ENCODE data around the gene RNF115.

RNF115 gene

DNA sequence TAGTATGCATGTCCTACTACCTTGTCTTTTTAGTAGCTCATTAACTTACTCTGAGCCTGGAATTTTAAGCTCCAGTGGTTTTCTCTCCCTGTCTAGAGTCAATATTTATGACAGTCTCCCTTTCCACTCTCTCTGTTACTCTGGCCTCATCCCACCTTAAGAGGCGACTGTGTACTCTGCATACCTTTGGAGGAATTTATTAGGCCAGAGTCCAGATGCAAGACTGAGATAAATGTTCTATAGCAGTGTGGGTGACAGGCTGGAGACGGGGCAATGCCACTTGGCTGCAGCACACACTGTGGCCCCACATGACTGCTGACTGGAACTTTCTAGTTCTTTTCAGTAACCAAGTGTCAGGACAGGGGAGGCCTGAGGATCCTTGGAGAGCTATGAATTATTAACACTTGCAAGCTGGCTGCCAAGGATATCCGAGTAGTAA, 112.7 kb downstream of the RNF115 start:
- Histone ChIP-seq H3K4me2 (ENCODE audit: low read depth, low read length, poor library complexity, severe bottlenecking) (no peak overlapping the region), H3K9me2 (replicated peaks; ENCODE audit: low read depth, low read length) (no peaks in the 10 kb centered on the region), H2AFZ (ENCODE audit: low read length) (no peak overlapping the region), H3K4me1 (ENCODE audit: insufficient read depth, low read length, poor library complexity, severe bottlenecking) (peaks cover 4% of the 10 kb centered on the region), H3K9me3 (ENCODE audit: insufficient read depth, low read depth, low read length) (no peaks in the 10 kb centered on the region), H3K4me3 (ENCODE audit: low read length, poor library complexity, severe bottlenecking) (no peak overlapping the region), H3F3A (ENCODE audit: low read depth) (no peaks in the 10 kb centered on the region), H4K20me1 (ENCODE audit: insufficient read depth, low read length, poor library complexity, severe bottlenecking) (no peaks in the 10 kb centered on the region), H3K27me3 (ENCODE audit: insufficient read depth, low read length, poor library complexity, severe bottlenecking) (no peaks in the 10 kb centered on the region), H3K36me3 (ENCODE audit: insufficient read depth, low read length) (no peaks in the 10 kb centered on the region), H3K79me2 (ENCODE audit: insufficient read depth, low read length) (no peaks in the 10 kb centered on the region), H3K9ac (ENCODE audit: low read depth, low read length, poor library complexity, severe bottlenecking) (no peak overlapping the region)
- TF ChIP-seq, protein P1, sequence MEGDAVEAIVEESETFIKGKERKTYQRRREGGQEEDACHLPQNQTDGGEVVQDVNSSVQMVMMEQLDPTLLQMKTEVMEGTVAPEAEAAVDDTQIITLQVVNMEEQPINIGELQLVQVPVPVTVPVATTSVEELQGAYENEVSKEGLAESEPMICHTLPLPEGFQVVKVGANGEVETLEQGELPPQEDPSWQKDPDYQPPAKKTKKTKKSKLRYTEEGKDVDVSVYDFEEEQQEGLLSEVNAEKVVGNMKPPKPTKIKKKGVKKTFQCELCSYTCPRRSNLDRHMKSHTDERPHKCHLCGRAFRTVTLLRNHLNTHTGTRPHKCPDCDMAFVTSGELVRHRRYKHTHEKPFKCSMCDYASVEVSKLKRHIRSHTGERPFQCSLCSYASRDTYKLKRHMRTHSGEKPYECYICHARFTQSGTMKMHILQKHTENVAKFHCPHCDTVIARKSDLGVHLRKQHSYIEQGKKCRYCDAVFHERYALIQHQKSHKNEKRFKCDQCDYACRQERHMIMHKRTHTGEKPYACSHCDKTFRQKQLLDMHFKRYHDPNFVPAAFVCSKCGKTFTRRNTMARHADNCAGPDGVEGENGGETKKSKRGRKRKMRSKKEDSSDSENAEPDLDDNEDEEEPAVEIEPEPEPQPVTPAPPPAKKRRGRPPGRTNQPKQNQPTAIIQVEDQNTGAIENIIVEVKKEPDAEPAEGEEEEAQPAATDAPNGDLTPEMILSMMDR (conservative IDR thresholded peaks at IDR 0.05; ENCODE audit: low read length): no peak
- no peak for TF ChIP-seq EZH2phosphoT487 (IDR thresholded peaks at IDR 0.05; ENCODE audit: borderline replicate concordance)

DNA sequence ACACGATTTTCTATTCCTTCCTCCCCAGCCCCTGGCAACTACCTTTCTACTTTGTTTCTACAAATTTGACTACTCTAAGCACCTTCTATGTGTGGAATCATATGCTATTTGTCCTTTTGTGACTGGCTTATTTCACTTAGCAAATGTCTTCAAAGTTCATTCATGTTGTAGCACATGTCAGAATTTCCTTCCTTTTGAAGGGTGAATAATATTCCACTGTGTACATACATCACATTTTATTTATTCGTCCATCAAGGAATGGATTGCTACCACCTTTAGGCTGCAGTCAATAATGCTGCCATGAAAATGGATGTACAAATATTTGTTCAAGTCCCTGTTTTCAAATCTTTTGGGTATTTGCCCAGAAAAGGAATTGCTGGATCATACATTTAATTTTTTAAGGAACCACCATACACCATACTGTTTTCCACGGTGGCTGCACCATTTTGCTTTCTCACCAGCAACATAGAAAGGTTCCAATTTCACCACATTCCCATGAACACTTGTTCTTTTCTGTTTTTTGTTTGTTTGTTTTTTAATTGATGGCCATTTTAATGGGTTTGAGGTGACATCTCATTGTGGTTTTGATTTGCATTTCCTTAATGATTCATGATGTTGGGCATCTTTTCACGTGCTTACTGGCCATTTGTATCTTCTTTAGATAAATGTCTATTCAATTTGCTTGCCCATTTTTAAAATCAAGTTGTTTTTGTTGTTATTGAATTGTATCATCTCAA, 113.4 kb downstream of the RNF115 start:
- H3K4me2 ChIP-seq (ENCODE audit: low read depth, low read length, poor library complexity, severe bottlenecking): no peak overlapping the region
- no peaks in the 10 kb centered on the region for H3F3A ChIP-seq (ENCODE audit: low read depth)
- no peaks in the 10 kb centered on the region for H3K9me2 ChIP-seq (replicated peaks; ENCODE audit: low read depth, low read length)
- no peak overlapping the region for H3K4me3 ChIP-seq (ENCODE audit: low read length, poor library complexity, severe bottlenecking)
- no peak overlapping the region for H3K9ac ChIP-seq (ENCODE audit: low read depth, low read length, poor library complexity, severe bottlenecking)
- no peak overlapping the region for H2AFZ ChIP-seq (ENCODE audit: low read length)
- no peak for TF ChIP-seq EZH2phosphoT487 (IDR thresholded peaks at IDR 0.05; ENCODE audit: borderline replicate concordance)
- TF ChIP-seq, protein P1 (conservative IDR thresholded peaks at IDR 0.05; ENCODE audit: low read length): no peak
- no peaks in the 10 kb centered on the region for H3K79me2 ChIP-seq (ENCODE audit: insufficient read depth, low read length)
- H3K27me3 ChIP-seq (ENCODE audit: insufficient read depth, low read length, poor library complexity, severe bottlenecking): no peaks in the 10 kb centered on the region
- H3K9me3 ChIP-seq (ENCODE audit: insufficient read depth, low read depth, low read length): no peaks in the 10 kb centered on the region
- no peaks in the 10 kb centered on the region for H3K36me3 ChIP-seq (ENCODE audit: insufficient read depth, low read length)
- peaks cover 4% of the 10 kb centered on the region for H3K4me1 ChIP-seq (ENCODE audit: insufficient read depth, low read length, poor library complexity, severe bottlenecking)
- no peaks in the 10 kb centered on the region for H4K20me1 ChIP-seq (ENCODE audit: insufficient read depth, low read length, poor library complexity, severe bottlenecking)

- no peaks in the 10 kb centered on the region for H4K20me1 ChIP-seq (ENCODE audit: insufficient read depth, low read length, poor library complexity, severe bottlenecking)
- H3K4me3 ChIP-seq (ENCODE audit: low read length, poor library complexity, severe bottlenecking): no peak overlapping the region
- H3K79me2 ChIP-seq (ENCODE audit: insufficient read depth, low read length): no peaks in the 10 kb centered on the region
- H3K9me3 ChIP-seq (ENCODE audit: insufficient read depth, low read depth, low read length): no peaks in the 10 kb centered on the region
- H3K4me1 ChIP-seq (ENCODE audit: insufficient read depth, low read length, poor library complexity, severe bottlenecking): peaks cover 4% of the 10 kb centered on the region
- H3K27me3 ChIP-seq (ENCODE audit: insufficient read depth, low read length, poor library complexity, severe bottlenecking): no peaks in the 10 kb centered on the region
- no peaks in the 10 kb centered on the region for H3F3A ChIP-seq (ENCODE audit: low read depth)
- TF ChIP-seq, protein P1 (conservative IDR thresholded peaks at IDR 0.05; ENCODE audit: low read length): no peak
- TF ChIP-seq EZH2phosphoT487 (IDR thresholded peaks at IDR 0.05; ENCODE audit: borderline replicate concordance): no peak
- no peak overlapping the region for H3K4me2 ChIP-seq (ENCODE audit: low read depth, low read length, poor library complexity, severe bottlenecking)
- H3K36me3 ChIP-seq (ENCODE audit: insufficient read depth, low read length): no peaks in the 10 kb centered on the region
- no peak overlapping the region for H3K9ac ChIP-seq (ENCODE audit: low read depth, low read length, poor library complexity, severe bottlenecking)
- H2AFZ ChIP-seq (ENCODE audit: low read length): no peak overlapping the region
- H3K9me2 ChIP-seq (replicated peaks; ENCODE audit: low read depth, low read length): no peaks in the 10 kb centered on the region
Measured at GRCh38 chr1:145708063-145708462, 115.8 kb downstream of the RNF115 start.

Measured in Loucy (cell line).